NCI-H2029 treated with DMSO at 0.1 percent for 48 hours (cell line): Measurements from ENCODE around the gene GPC3.
"Not testable (repeated sequence)": the region's sequence is repeated elsewhere in the genome, so short reads cannot be mapped to it uniquely, and the experiment has no call there.

ENCODE experiments used
- DNase-seq: peaks from one replicate; lab custom pipeline; 2025; lab: John Stamatoyannopoulos, UW

The GPC3 gene

GRCh38 chrX:133646719-133647116 is 338.7 kb downstream of the GPC3 start:
- DNase-seq, result no peak

DNA sequence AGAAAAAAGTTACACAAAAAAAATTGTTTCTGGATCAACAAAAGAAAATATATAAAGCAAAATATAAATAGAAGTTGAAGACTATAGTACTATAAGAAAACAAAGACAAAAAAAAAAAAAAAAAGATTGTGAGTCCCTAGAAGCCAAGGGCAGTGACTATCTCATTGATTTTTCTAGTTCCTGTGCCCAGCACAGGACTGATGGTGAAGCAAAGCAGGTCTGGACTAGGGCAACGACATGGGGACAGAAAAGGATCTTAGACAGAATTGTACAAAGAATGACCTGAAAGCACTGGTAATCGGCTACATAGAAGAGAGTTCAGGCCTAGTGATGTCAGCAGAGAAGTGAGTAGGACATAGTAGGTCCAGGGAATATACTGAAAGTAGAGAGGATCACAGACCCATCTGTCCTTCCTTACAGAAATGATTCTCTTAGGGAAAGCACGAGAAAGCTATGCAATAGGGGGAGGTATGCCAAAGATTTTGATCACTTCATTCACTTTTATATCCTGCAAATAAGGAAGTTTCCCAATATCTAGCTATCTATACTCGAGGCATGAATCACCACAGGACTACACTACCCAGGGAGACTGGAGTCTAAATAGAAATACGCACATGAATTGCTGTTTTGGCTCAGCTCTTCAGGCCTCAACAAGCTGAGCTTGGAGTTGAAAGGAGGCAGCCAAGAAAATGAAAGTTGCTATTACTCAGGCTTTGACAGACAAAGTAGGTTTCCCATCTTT is 339.2 kb downstream of the GPC3 start:
- no peak for DNase-seq

DNA sequence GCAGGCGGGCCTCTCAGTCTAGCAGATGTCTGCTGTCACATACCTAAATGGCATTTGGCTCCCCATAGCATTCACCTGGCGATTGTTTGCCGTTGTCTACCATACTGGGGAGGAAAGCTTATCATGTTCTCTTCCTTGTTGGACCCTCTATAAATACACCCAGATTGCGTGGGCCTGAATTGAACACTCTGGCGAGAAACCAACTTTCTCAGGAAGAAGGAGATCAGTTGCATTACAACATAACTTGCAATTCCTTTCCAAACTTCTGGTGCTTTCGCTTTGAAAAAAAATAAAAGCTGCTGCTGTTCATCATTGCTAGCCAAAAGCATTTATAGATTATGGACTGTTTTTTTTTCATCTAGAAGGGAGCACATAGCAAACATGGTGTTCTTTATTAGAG is 340.1 kb downstream of the GPC3 start:
- no peak for DNase-seq

GRCh38 chrX:133640161-133641015 is 345.0 kb downstream of the GPC3 start:
- no peak for DNase-seq

DNA sequence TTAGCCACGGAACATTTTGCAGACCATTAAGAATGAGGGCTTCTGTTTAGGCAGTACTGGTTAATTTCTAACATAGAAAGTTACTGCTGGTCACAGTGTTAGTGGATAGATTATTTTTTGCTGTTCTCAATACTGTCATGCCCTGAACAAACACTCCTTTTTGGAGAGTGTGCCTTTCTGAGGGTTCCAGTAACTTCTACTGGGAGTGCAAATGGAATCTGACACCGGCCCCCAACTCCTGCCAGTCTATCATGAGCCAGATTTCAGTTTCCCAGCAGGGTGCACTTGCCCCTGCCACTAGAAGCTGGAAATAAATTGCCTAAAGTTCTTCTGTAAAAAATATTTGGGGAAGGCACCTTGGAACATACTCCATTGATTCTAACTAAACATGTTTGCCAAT is 345.7 kb downstream of the GPC3 start:
- no peak for DNase-seq

- peak; percentile 28 for DNase-seq
Observed at GRCh38 chrX:133638285-133638684, 347.1 kb downstream of the GPC3 start.

- no peak for DNase-seq
Observed at GRCh38 chrX:133637765-133638164, 347.6 kb downstream of the GPC3 start.

DNA sequence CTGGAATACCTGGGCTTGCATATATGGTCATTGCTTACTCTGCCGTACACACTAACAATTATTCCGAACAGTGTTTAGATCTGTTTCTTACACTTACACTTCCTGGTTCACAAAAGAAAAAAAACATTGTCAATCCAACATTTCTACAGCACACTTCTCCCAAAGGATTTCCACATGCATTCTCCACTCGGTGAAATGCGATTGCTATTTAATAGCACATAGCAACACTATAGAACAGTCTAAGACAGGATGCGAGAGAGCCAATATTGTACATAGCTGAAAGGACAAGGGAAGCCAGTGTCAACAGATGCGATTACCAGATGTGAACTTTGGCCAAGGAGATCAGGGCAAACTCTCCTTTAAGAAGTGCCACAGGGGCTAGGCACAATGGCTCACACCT is 349.4 kb downstream of the GPC3 start:
- DNase-seq, result no peak

GRCh38 chrX:133634416-133634815 is 351.0 kb downstream of the GPC3 start:
- no peak for DNase-seq

DNA sequence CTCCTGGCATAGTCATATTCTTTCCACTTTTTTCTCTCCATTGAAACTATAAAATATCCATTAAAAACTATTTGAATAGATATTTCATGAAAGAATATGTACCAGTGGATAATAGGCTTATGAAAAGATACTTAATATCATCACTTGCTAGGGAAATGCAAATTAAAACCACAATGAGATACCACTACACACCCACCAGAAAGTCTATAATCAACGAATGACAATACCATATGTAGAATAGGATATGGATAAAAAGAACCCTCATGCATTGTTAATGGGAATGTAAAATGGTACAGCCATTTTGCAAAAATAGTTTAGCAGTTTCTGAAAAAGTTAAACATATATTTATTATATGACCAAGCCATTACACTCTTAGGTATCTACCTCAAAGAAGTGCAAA is 351.4 kb downstream of the GPC3 start:
- no peak for DNase-seq

GRCh38 chrX:133633162-133633561 is 352.2 kb downstream of the GPC3 start:
- no peak for DNase-seq

DNA sequence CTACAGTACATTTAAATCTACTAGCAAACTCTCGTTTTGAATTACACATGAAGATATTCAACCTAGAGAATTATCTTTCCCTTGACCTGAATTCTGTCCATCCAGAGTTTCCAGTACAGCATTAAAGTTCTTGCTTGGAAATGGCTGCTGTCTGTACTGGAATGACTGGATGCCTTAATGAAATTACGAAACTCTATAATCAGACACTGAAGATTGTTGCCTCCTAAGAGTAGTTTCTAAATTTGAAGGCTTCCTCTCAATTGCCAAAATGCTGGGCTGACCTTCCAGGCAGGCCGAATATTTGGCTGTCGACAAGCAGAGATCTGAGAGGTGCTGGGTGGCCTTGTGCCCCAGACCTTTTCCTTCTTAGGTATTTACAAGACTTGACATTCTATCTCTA is 355.0 kb downstream of the GPC3 start:
- DNase-seq, result no peak

DNA sequence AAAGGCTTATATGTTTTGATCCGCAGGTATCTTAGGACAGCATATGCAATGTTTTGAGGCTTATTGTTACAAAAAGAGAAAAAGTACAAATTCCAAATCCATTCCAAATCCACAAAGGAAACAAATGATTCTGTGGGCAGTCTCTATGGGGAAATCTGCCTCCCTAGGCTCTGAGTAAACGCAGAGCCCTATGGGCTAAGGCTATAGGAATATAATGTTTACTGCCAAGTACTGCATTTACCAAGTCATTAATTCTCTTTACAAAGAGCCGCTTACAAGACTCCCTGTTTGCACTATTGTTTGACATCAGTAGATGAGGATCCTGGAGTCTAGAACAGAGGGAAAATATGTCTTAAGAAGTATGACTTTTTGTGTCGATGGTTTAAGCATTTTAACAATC is 357.7 kb downstream of the GPC3 start:
- no peak for DNase-seq

DNA sequence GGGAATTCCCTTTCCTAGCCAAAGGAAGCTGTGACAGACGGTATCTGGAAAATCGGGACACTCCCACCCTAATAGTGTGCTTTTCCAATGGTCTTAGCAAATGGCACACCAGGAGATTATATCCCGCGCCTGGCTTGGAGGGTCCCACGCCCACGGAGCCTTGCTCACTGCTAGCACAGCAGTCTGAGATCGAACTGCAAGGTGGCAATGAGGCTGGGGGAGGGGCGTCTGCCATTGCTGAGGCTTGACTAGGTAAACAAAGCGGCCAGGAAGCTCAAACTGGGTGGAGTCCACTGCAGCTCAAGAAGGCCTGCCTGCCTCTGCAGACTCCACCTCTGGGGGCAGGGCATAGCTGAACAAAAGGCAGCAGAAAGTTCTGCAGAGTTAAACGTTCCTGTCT is 364.0 kb downstream of the GPC3 start:
- not testable (repeated sequence) for DNase-seq

- no peak for DNase-seq
Observed at GRCh38 chrX:133611676-133612075, 373.7 kb downstream of the GPC3 start.

DNA sequence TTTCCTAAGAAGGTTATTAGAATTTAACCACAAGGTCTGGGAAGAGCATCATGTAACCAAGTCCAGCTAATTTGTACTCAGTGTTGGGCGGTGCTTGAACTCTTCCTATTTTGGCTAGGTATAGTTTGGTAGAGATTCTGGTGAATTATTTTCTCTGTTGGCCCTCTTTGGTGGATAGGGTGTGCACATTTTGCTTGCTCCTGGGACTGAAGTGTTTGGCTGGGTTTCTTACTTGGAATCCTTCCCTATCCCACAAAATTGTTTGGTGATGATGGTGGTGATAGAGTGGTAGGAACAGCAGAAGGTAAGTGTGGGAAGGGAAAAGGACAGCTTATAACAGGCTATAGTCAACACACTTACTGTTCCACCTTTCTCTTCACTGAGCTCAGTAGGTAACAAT is 375.3 kb downstream of the GPC3 start:
- DNase-seq, result no peak

- DNase-seq, result no peak
Observed at GRCh38 chrX:133609166-133609565, 376.2 kb downstream of the GPC3 start.

DNA sequence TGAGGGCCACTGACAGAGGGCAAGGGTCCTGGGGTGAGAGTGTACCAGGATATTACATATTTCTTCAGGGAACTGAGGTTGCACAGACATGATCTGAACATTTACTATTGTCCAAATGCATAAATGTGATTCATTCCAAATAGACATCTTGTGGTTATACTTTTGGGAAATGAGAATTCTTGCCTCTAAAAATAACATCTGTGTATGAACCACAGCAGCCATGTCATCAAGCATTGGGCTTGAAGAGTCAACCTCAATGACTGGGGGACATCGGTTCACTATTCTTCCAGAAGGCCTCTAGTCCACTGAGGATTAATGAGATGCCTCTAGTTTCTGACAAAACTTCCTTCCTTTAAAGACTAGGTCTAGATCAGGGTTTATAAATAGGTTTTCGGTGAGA is 377.0 kb downstream of the GPC3 start:
- no peak for DNase-seq

DNA sequence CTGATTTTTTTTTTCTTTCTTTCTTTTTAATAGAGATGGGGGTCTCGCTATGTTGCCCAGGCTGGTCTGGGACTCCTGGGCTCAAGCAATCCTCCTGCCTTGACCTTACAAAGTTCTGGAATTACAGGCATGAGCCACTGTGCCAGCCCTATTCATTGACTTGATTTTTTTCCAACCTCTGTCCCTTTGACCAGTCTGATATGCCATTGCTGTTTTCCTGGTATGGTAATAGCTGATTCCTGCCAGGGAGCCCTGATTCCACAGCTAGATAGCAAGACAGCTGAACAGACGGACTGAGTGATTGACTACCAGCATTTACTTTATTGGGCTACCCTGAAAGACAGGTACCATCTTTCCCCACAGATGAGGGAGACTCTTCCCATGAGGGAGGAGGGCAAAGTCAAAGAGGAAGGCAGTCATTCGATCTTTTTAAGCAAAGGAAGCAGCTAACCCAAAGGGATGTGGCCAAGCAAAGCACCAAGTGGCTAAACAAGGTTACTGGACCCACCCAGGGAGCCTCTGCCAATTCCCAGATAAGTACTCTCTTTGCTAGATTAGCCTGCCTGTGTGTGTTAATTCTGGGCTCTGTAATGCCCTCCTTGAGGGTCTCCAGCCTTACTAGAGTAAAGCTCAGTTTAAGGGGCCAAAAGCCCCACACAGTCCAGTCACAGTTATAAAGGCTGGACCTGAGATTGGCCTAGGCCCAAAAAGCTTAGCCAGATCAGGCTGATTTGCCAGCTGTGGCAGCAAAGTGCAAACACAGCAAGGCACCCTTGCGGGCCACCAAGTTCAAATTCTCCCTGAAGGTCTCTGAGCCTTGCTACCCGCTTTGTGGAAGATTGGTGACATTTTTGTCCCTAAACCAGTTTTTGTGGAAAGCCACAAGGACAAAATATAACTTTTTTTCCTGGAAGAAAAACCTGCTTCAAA is 377.7 kb downstream of the GPC3 start:
- no peak for DNase-seq

DNA sequence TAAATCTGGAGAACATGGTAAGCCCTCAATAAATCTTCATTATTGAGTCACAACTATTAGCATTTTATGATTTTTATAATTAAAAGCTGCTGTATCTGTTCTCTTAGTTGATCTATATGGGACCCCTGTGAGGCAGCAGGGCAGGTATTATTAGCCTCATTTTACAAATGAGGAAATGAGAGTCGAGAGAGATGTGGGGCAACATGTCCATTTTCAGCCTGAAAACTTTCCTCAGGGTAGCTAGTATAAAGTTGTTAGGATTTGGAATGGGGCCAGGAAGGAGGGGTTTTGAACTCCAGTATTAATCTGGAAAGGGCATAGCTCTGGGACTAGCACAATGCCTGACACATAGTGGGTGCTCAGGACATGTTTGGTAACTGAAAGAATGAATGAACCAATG is 378.4 kb downstream of the GPC3 start:
- no peak for DNase-seq

- no peak for DNase-seq
Observed at GRCh38 chrX:133604801-133605200, 380.6 kb downstream of the GPC3 start.

- no peak for DNase-seq
Observed at GRCh38 chrX:133602881-133603280, 382.5 kb downstream of the GPC3 start.
